Endothelial cell of umbilical vein (primary cell): ENCODE measurements around the gene WDR77. TPM values are rescaled to one million over a fixed set of nuclear protein-coding genes. Genes with fewer than 3 reads are reported as not detected.

Experiments used
- BruUV-seq: library from RNA; stranded (reverse); fragments of 400-500 nt; replicated peaks from 2 replicates; lab custom pipeline; 2021; lab: Mats Ljungman, UMichigan
- CTCF ChIA-PET: fragments of 300-600, 350-600 bp; sonication (Branson Sonifier 250); formaldehyde crosslinking; loops from one replicate; lab custom pipeline; 2021; ENCODE audit warnings: antibody characterized with exemption, inconsistent platforms; lab: Charles Lee
- POLR2A ChIA-PET: fragments of 300-600, 350-600 bp; sonication (Branson Sonifier 250); formaldehyde crosslinking; loops from one replicate; lab custom pipeline; 2021; ENCODE audit warnings: antibody characterized with exemption, inconsistent platforms; lab: Charles Lee
- DNase-seq: peaks from one replicate; pipeline ENCODE4 v3.0.0-alpha.2; 2011; ENCODE audit warnings: low read depth, low spot score
- FAIRE-seq: peaks from 2 replicates; lab custom pipeline; 2011; peaks lifted over from hg19 to GRCh38; lab: Jason Lieb, UNC
- H2AFZ ChIP-seq: 2 replicates; pipeline ENCODE4 v1.6.0; 2012; ENCODE audit warnings: low read depth, low read length, control low read depth, inconsistent platforms
- H3K27ac ChIP-seq: 2 replicates; pipeline ENCODE4 v1.5.1; 2011; ENCODE audit warnings: low read depth, mild to moderate bottlenecking, control low read depth, low read length, moderate library complexity; ENCODE audit not compliant: insufficient read depth
- H3K27me3 ChIP-seq, 2 experiments: 2 replicates each; pipeline versions ENCODE4 v1.6.0 to v1.6.1; 2011; ENCODE audit warnings: low read length in 2 of 2, mixed read lengths in 1 of 2; ENCODE audit not compliant: control insufficient read depth in 2 of 2, insufficient read depth in 2 of 2
- H3K36me3 ChIP-seq, 2 experiments: 2 replicates in 1 of 2; 3 replicates in 1 of 2; pipeline ENCODE4 v1.5.1; 2011; ENCODE audit warnings: low read length in 2 of 2, mild to moderate bottlenecking in 1 of 2, moderate library complexity in 1 of 2; ENCODE audit not compliant: control insufficient read depth in 2 of 2, insufficient read depth in 2 of 2; ENCODE audit errors: extremely low read depth in 1 of 2
- H3K4me1 ChIP-seq: 3 replicates; pipeline ENCODE4 v1.5.1; 2011; ENCODE audit warnings: mild to moderate bottlenecking, low read length; ENCODE audit not compliant: control insufficient read depth, insufficient read depth; ENCODE audit errors: extremely low read depth
- H3K4me2 ChIP-seq: 2 replicates; pipeline ENCODE4 v1.6.1; 2011; ENCODE audit warnings: low read length, control low read depth, mixed read lengths; ENCODE audit not compliant: insufficient read depth
- H3K4me3 ChIP-seq, 3 experiments: fragments of 200-600 bp in 1 of 3; sonication (generic), shearing (Covaris generic) in 1 of 3; replicated peaks in 1 of 3; 2 replicates each; pipeline ENCODE4 v1.5.1; 2011 to 2016; ENCODE audit warnings: control low read depth in 3 of 3, low read length in 3 of 3, mild to moderate bottlenecking in 2 of 3, inconsistent platforms in 1 of 3, low read depth in 1 of 3, moderate library complexity in 1 of 3; ENCODE audit not compliant: insufficient read depth in 1 of 3
- H3K79me2 ChIP-seq: 2 replicates; pipeline ENCODE4 v1.6.0; 2012; ENCODE audit warnings: low read length, inconsistent platforms; ENCODE audit not compliant: control insufficient read depth, insufficient read depth
- H3K9ac ChIP-seq: replicated peaks from 2 replicates; pipeline ENCODE3; 2011; ENCODE audit warnings: low read length, control low read depth; ENCODE audit not compliant: insufficient read depth; ENCODE audit errors: extremely low read depth
- H3K9me1 ChIP-seq: replicated peaks from 3 replicates; pipeline ENCODE4 v1.6.0; 2011; ENCODE audit warnings: mild to moderate bottlenecking, low read length; ENCODE audit not compliant: control insufficient read depth, insufficient read depth; ENCODE audit errors: extremely low read depth
- H3K9me3 ChIP-seq: replicated peaks from 2 replicates; pipeline ENCODE4 v1.5.1; 2012; ENCODE audit warnings: low read length, inconsistent platforms; ENCODE audit not compliant: control insufficient read depth, insufficient read depth
- H4K20me1 ChIP-seq: replicated peaks from 2 replicates; pipeline ENCODE3; 2011; ENCODE audit warnings: mild to moderate bottlenecking, low read length; ENCODE audit not compliant: control insufficient read depth, insufficient read depth; ENCODE audit errors: extremely low read depth
- EZH2 ChIP-seq: IDR thresholded peaks from 2 replicates; pipeline ENCODE4 v1.6.1; 2012; ENCODE audit warnings: borderline replicate concordance, low read depth, mild to moderate bottlenecking, moderate library complexity, low read length, inconsistent platforms; ENCODE audit not compliant: severe bottlenecking
- FOS ChIP-seq: IDR thresholded peaks from 2 replicates; pipeline ENCODE4 v1.6.1; 2011; ENCODE audit warnings: mild to moderate bottlenecking, low read length, moderate library complexity, borderline replicate concordance; ENCODE audit not compliant: insufficient read depth
- GATA2 ChIP-seq: IDR thresholded peaks from 2 replicates; pipeline ENCODE4 v1.7.0; 2011; ENCODE audit warnings: low read depth, mild to moderate bottlenecking, moderate library complexity, mixed read lengths, low read length; ENCODE audit not compliant: insufficient read length, insufficient read depth
- JUN ChIP-seq: IDR thresholded peaks from 2 replicates; pipeline ENCODE4 v1.6.1; 2011; ENCODE audit warnings: borderline replicate concordance, low read depth; ENCODE audit not compliant: insufficient read length, insufficient read depth
- MYC ChIP-seq: IDR thresholded peaks from one replicate; pipeline ENCODE4 v1.6.1; 2011; ENCODE audit warnings: mild to moderate bottlenecking, low read depth, low read length
- POLR2A ChIP-seq: IDR thresholded peaks from 2 replicates; pipeline ENCODE4 v1.6.1; 2012; ENCODE audit warnings: low read depth, mild to moderate bottlenecking, control low read depth, low read length
- POLR2AphosphoS5 ChIP-seq: IDR thresholded peaks from 2 replicates; pipeline ENCODE4 v1.6.1; 2012; ENCODE audit warnings: low read depth, mild to moderate bottlenecking, control low read depth, low read length, moderate library complexity; ENCODE audit not compliant: insufficient read depth
- dilution Hi-C: fragments of 300-500 bp; cut with MboI; formaldehyde crosslinking; loops from one replicate; pipeline ENCODE4 v1.15.0; 2019; ENCODE audit warnings: low sequenced_read_pairs; ENCODE audit not compliant: extremely low pct_ligation_motif_present
- intact Hi-C: fragments of 100-400 bp; cut with micrococcal nuclease; formaldehyde crosslinking; loops from one replicate; pipeline ENCODE4 v1.10.0; 2022
- polyA plus RNA-seq, 4 experiments: library from polyadenylated mRNA; depleted of rRNA in 3 of 4; stranded (reverse) in 3 of 4; unstranded in 1 of 4; fragments of >200 nt; gene quantifications; 2 replicates each; pipeline versions ENCODE4 v1.2.1 to v1.2.3, GENCODE V29; 2011 to 2012; ENCODE audit warnings: missing spikeins in 1 of 4
- total RNA-seq: library from RNA; stranded (reverse); gene quantifications from 2 replicates; pipeline ENCODE4 v1.2.3, GENCODE V29; 2021
- TF ChIP-seq, protein P1 (sequence below): IDR thresholded peaks from 2 replicates; pipeline ENCODE4 v1.6.1; 2011; ENCODE audit not compliant: insufficient read depth, insufficient read length
- TF ChIP-seq, protein P2 (sequence below), 2 donors: IDR thresholded peaks; 1 replicate in 1 of 2; 2 replicates in 1 of 2; pipeline ENCODE4 v1.5.1; 2011; ENCODE audit warnings: low read length in 2 of 2, mild to moderate bottlenecking in 2 of 2, moderate library complexity in 2 of 2, control low read depth in 1 of 2, inconsistent platforms in 1 of 2, low read depth in 1 of 2; ENCODE audit not compliant: insufficient read depth in 1 of 2; ENCODE audit errors: extremely low read depth in 1 of 2

WDR77 gene
- total and polyA plus RNA-seq, 2 donors (not counting 3 experiments of a cell fraction or from before 2014, with no cell fraction given): 41.3 to 116 TPM

DNA sequence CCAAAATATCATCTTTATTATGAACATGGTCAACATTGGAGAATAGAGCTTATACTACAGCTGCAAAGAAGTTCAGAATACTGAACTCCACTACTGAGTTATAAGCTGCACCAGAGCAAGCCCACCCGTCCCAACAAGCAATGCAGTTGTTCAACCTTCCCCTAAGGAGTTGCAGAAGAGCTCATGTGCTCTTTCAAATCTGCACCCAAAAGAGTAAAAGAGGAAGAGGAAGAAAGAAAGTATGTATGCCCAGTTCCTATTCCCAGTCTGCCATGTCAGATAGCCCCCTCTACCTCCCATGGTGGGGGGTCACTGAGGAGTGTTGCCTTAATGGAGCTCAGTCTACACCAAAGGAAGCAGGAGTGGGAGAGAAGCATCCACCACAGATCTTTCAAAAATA, 31.6 kb upstream of the WDR77 start:
- DNase-seq (no peak), FAIRE-seq (no peak)
- no peak overlapping the region for H2AFZ ChIP-seq
- H3K9me1 ChIP-seq: no peaks in the 10 kb centered on the region
- H3K36me3 ChIP-seq: no peaks in the 10 kb centered on the region
- dilution Hi-C loops (no loop called here), intact Hi-C loops (loop anchor here (1.0 to 5.0 kb wide), 6 partner anchors 176 to 887 kb away; partner anchors contain the start of gene DDX20)
- no peaks in the 10 kb centered on the region for H3K9me3 ChIP-seq
- ChIA-PET POLR2A (no interaction called here), CTCF (interaction anchor here (0.7 to 3.3 kb wide), 9 partner anchors 16 to 890 kb away, joined by 3 to 64 read pairs (median 9); no protein-coding TSS in a partner anchor)
- H3K4me2 ChIP-seq: no peak overlapping the region
- TF ChIP-seq POLR2A: no peak
- TF ChIP-seq JUN: no peak
- TF ChIP-seq, protein P1, sequence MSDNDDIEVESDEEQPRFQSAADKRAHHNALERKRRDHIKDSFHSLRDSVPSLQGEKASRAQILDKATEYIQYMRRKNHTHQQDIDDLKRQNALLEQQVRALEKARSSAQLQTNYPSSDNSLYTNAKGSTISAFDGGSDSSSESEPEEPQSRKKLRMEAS: no peak
- TF ChIP-seq, protein P2, sequence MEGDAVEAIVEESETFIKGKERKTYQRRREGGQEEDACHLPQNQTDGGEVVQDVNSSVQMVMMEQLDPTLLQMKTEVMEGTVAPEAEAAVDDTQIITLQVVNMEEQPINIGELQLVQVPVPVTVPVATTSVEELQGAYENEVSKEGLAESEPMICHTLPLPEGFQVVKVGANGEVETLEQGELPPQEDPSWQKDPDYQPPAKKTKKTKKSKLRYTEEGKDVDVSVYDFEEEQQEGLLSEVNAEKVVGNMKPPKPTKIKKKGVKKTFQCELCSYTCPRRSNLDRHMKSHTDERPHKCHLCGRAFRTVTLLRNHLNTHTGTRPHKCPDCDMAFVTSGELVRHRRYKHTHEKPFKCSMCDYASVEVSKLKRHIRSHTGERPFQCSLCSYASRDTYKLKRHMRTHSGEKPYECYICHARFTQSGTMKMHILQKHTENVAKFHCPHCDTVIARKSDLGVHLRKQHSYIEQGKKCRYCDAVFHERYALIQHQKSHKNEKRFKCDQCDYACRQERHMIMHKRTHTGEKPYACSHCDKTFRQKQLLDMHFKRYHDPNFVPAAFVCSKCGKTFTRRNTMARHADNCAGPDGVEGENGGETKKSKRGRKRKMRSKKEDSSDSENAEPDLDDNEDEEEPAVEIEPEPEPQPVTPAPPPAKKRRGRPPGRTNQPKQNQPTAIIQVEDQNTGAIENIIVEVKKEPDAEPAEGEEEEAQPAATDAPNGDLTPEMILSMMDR (IDR thresholded peaks at IDR 0.05; ENCODE audit: extremely low read depth in 1 of 2, insufficient read depth in 1 of 2, low read depth in 1 of 2, low read length in 2 of 2): no peak
- TF ChIP-seq POLR2AphosphoS5: no peak
- no peak for TF ChIP-seq FOS
- TF ChIP-seq MYC: no peak
- no peak for TF ChIP-seq EZH2
- no peak for TF ChIP-seq GATA2
- H3K4me1 ChIP-seq: no peaks in the 10 kb centered on the region
- H3K27ac ChIP-seq: no peak overlapping the region
- no peaks in the 10 kb centered on the region for H3K79me2 ChIP-seq
- no peaks in the 10 kb centered on the region for H4K20me1 ChIP-seq
- H3K4me3 ChIP-seq: no peak overlapping the region
- H3K9ac ChIP-seq: no peak overlapping the region
- no TSS peak for BruUV-seq
- peaks cover 0 to 2% of the 10 kb centered on the region in 2 experiments for H3K27me3 ChIP-seq
